ENCODE results near the gene ARHGEF37.
"Not testable (repeated sequence)": the region's sequence is repeated elsewhere in the genome, so short reads cannot be mapped to it uniquely, and the experiment has no call there.

The ARHGEF37 gene

GRCh38 chr5:149563466-149563865 is 17.8 kb upstream of the ARHGEF37 start:
- TF ChIP-seq CTCF (IDR thresholded peaks at IDR 0.05; ENCODE audit: low read depth, low read length, missing control alignments) = no peak
- no peak overlapping the region for H3K4me3 ChIP-seq (ENCODE audit: low read depth, low read length)
- DNase-seq (ENCODE audit: low read depth) = no peak

GRCh38 chr5:149564542-149565140 is 16.7 kb upstream of the ARHGEF37 start:
- TF ChIP-seq CTCF (IDR thresholded peaks at IDR 0.05; ENCODE audit: low read depth, low read length, missing control alignments) = peak; percentile 45
- DNase-seq (ENCODE audit: low read depth) = peak; percentile 39
- H3K4me3 ChIP-seq (ENCODE audit: low read depth, low read length) = not testable (repeated sequence)

- DNase-seq (ENCODE audit: low read depth) = no peak
- H3K4me3 ChIP-seq (ENCODE audit: low read depth, low read length) = no peak overlapping the region
- no peak for TF ChIP-seq CTCF (IDR thresholded peaks at IDR 0.05; ENCODE audit: low read depth, low read length, missing control alignments)
These were observed 14.1 kb upstream of the ARHGEF37 start for GRCh38 chr5:149567226-149567625.

GRCh38 chr5:149572170-149572569 is 9.1 kb upstream of the ARHGEF37 start:
- no peak overlapping the region for H3K4me3 ChIP-seq (ENCODE audit: low read depth, low read length)
- DNase-seq (ENCODE audit: low read depth) = no peak
- no peak for TF ChIP-seq CTCF (IDR thresholded peaks at IDR 0.05; ENCODE audit: low read depth, low read length, missing control alignments)

GRCh38 chr5:149572576-149573231 is 8.6 kb upstream of the ARHGEF37 start:
- DNase-seq (ENCODE audit: low read depth) = no peak
- no peak for TF ChIP-seq CTCF (IDR thresholded peaks at IDR 0.05; ENCODE audit: low read depth, low read length, missing control alignments)
- no peak overlapping the region for H3K4me3 ChIP-seq (ENCODE audit: low read depth, low read length)

- TF ChIP-seq CTCF (IDR thresholded peaks at IDR 0.05; ENCODE audit: low read depth, low read length, missing control alignments) = no peak
- no peak for DNase-seq (ENCODE audit: low read depth)
- H3K4me3 ChIP-seq (ENCODE audit: low read depth, low read length) = no peak overlapping the region
These were observed 6.2 kb upstream of the ARHGEF37 start for GRCh38 chr5:149575131-149575530.

GRCh38 chr5:149576021-149576420 is 5.3 kb upstream of the ARHGEF37 start:
- no peak for TF ChIP-seq CTCF (IDR thresholded peaks at IDR 0.05; ENCODE audit: low read depth, low read length, missing control alignments)
- no peak overlapping the region for H3K4me3 ChIP-seq (ENCODE audit: low read depth, low read length)
- no peak for DNase-seq (ENCODE audit: low read depth)

All from GM12864 (cell line).